ENCODE measurements around the gene LYPD6B.
A peak's percentile ranks its signal among the peaks of the same experiment; 100 is the strongest.

The LYPD6B gene

DNA sequence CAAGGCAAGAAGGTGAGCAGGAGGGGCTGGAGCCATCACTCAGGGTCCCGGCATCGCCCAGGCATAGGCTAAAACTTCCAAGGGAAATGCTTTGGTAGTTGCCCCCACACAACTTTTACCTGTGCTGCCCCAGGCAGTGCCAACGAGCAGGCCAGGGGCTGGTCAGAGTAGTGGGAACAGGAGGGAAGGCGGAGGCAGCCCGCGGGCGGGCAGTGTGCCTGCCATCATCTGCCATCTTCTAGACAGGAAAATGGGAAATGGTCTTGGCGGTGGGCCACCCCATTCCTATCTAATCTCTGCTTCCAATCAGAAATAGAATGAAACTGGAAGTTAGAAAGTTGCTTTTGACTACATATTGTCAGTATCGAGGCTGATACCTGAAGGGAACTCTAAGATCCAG is 26.0 kb upstream of the LYPD6B start:
- DNase-seq (no peak), ATAC-seq (no peak)

GRCh38 chr2:149015501-149015900 is 23.0 kb upstream of the LYPD6B start:
- DNase-seq (no peak), ATAC-seq (no peak)

- ATAC-seq = no peak
- DNase-seq = no peak
These were observed 22.5 kb upstream of the LYPD6B start for GRCh38 chr2:149015926-149016563.

DNA sequence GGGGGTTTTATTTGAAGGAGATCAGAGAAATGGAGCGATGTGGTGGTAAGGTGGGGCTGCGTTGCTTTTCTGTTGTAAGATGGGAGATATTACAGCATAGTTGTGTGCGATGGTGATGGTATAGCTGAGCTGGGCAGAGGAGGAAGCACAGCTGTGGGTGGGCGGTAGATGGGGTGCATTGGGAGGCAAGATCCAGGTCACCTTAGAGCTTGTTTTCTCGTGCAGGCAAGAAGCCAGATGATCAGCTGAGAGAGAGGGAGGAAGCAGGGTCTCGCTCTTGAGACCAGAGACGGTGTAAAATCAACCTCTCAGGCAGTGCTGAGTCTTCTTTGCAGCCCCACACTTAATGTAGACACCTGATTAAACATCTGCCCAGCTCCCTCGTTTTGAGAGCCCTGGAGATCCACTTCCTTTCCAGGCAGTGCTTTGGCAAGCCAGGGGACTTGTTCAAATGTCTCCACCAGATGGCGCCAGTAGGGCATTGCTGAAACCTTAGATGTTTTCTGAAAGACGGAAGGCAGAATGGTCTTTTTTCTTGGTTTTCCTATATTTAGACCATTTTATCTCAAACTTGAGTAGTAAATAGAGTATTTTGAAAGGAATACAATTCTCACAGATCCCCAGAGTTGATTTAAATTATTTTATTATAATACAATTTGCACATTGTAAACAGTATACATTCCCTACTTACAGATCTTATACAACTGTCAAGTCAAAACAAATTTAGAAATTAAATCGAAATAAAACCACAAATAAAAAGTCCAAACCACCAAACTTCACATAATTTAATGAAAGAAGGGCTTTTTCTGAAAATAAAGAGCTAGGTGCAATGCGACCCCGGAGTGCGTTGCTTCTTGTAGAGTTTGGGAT is 21.1 kb upstream of the LYPD6B start:
- DNase-seq (peak; percentile 82), ATAC-seq (peak; percentile 64)

- DNase-seq (no peak), ATAC-seq (no peak)
These were observed 19.5 kb upstream of the LYPD6B start for GRCh38 chr2:149018981-149019380.

DNA sequence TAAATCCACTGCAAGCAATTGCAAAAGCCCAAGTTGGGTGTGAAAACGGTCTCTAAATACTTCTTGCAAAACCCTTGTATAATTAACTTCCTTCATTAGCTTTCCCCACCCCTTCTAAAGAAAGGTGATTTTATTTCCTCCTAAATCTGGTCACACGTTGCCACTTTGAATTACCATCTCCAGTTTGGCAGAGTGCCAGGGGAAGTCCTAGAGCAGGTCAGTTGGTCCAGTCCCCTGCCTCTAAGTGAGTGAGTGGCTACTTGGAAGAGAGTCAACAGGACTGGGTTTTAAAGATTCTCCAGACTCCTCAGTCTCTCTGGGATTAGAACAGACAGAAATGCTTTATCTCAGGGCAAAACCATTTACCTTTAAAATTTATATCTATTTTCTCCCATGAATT is 18.7 kb upstream of the LYPD6B start:
- ATAC-seq = no peak
- DNase-seq = no peak

- no peak for ATAC-seq
- no peak for DNase-seq
These were observed 18.1 kb upstream of the LYPD6B start for GRCh38 chr2:149020432-149020851.

- ATAC-seq (no peak), DNase-seq (no peak)
These were observed 17.2 kb upstream of the LYPD6B start for GRCh38 chr2:149021271-149021719.

GRCh38 chr2:149021761-149022160 is 16.7 kb upstream of the LYPD6B start:
- no peak for ATAC-seq
- no peak for DNase-seq

DNA sequence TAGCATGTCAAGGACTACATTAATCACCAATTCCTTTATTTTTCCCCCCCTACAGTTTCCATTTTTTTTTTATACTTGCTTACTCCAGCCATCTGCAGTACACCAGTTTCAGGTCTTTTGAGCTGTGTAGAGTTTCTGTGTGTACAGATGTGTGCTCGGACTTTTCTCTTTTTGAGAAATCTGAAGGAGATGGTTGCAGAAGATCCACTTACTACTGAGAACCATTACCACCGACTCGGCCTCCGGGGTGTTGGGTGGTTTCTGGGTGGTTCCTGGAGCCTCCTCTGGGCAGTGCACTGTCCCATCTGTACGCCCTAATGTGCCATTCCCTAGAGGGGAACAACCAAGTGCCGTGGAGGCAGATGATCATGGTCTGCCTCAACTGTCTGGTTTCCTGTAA is 15.4 kb upstream of the LYPD6B start:
- DNase-seq (no peak), ATAC-seq (no peak)

DNA sequence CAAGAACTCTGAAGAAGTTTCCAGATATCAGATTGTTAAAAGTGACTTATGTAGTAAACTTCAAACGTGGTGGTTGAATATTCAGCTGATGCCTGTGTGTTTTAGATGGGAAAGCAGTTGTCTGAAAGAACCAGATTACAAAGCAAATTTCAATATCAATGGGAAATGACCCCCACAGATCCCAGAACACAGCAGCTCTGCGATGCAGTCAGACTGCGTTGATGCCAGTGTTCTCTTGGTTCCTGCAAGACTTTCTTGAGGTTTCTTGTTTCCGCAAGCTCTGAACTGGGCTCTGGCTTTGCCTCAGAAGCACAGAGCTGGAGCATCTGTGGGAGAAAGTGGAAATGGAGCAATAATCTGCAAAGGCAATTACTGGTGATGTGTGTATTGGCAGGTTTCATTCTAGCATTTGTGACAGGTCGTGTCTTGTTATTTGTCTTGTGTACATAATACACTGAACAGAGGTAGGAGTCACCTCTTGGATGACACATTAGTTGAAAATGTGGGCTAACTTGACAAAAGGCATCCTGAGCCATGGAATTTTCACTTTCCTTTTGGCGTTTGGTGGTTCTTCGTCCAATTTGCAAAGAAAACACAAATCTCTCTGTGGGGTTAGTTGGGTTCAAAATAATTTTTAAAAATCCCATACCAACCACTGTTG is 10.8 kb upstream of the LYPD6B start:
- DNase-seq (no peak), ATAC-seq (no peak)

DNA sequence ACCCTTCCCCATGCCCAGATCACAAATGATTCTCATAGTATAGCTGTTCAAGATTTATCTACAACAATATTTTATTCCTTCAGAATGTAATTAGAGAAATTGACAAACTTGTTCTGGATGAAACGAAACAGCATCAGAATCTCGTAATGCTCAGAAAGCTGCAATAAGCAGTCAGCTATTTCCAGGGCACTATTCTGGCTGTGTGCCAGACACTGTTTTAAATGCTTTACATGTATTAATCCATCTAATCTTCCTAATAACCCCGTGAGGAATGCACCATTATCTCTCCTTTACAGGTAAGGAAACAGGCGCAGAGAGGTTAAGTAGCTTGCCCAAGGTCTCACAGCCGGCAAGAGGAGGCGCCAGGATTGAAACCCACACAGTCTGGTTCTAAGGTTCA is 10.1 kb upstream of the LYPD6B start:
- ATAC-seq (no peak), DNase-seq (no peak)

DNA sequence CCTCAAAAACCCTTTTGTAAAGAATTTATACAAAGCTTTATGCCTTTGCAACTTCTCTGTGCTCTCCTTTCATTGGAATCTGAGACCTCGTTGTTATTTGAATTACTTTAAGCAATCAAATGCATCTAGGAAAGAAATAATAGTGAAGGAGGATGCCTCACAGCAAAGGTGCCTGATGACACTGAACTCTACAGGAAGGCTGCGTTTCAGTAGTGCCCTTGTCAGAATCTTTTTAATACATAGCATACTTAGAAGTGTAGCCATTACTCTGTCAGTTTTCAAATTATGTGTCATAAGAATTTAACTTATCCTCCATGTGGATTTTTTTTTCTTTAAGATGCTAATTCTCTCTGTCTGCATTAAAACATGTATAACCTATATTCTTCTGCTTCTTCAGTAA is 9.6 kb upstream of the LYPD6B start:
- DNase-seq (no peak), ATAC-seq (no peak)

DNA sequence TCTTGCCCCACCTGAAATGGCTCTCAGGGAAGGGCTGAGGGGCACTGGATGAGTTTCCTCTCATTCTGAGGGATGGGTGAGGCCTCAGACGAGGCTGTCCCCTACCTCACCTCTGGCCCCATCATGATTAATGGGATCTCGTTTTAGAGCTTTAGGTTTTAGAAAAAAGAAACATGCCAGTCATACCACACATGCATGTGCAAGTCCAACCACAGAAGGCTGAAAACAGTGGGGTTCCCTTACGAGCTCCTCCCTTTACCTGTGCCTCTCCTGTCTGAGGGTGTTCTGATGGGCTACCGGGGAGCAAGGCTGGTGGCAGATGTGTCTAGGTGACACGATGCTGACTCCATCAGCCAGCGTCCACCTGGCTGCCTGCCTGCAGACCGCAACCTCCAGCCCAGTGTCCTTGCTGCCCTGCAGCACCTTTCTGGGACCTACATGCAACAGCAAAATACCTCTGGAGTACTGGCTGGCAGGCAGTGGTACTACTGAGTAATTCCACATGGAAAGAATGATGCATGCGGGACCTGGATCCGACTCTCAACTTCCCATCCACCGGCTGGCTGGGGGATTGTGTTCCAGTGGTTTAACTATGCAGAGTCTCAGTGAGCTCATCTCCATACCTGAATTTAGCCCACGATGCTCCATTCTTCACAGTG is 9.1 kb upstream of the LYPD6B start:
- ATAC-seq (no peak), DNase-seq (no peak)

DNA sequence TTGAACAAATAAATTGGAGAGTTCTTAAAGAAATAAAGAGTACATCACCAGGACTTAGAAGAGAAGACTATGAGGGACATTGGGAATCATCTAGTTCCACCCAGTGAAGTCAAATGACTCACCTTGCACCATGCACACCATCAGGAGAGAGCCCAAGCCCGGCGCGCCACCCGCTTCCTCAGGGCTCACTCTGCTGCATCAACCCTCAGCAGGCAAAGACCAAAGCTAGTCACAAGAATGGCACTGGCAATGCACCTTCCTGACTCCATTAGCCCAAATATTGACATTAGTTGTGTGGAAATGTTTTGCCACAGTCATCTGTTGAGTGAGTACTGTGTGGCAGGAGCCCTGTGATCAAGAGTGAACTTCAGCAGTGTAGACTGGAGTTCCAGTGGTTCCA is 7.1 kb upstream of the LYPD6B start:
- DNase-seq (no peak), ATAC-seq (no peak)

DNA sequence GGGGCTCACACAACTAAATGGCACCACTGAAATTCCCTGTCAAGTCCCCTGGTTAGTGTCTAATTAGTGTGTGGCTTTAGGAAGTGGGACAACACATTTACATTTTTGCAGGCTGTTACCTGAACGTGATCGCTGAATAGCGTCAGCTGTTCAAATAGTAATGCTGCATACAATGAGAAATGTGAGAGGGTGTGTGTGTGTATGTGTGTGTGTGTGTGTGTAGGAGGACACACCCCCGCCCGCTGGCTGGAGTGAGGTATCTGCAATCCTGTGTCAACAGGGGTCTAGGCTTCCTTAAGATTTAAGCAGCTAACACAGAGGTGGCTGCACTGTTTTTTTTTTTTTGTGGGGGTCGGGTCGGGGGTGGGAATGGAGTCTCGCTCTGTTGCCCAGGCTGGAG is 4.8 kb upstream of the LYPD6B start:
- no peak for ATAC-seq
- DNase-seq = no peak

DNA sequence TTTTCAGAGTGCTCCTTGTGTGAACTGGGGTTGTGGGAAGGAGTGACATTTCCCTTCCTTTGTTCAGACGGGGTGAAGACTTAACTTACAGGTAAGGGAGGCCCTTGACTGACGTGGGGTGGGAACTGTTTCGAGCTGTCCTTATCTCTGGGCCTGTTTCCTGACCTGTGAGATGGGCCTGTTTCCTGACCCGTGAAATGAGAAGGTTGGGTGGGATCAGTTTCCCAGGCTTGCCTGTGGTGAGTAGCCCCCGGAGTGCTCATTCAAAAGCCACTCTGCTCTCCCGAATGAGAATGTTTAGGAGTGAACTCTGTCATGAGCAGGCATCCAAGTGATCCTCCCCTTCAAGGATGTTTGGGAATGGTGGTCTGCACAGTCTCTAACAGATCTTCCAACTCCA is 4.1 kb upstream of the LYPD6B start:
- no peak for ATAC-seq
- DNase-seq = no peak

- DNase-seq = no peak
- ATAC-seq = no peak
These were observed 1.8 kb upstream of the LYPD6B start for GRCh38 chr2:149036507-149037293.

DNA sequence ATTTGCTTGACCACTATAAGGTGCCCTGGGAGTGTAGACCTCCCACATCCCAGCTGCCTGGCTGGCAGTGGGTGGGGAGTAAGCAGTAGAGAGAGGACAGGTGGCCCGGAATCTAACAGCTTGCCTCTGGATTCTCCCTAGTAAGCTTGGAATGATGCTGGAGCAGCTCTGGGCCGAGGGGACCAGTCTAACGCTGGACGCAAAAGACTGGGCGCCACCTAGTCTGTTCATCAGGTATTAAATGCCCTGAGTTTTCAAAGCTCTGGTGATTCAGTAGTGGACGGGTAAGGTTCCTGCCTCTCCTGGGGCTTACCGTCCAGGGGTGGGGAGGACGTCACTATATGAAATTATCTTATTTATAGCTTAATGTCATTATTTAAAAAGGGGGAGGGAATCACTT is 648 bp upstream of the LYPD6B start:
- DNase-seq = no peak
- ATAC-seq = no peak

DNA sequence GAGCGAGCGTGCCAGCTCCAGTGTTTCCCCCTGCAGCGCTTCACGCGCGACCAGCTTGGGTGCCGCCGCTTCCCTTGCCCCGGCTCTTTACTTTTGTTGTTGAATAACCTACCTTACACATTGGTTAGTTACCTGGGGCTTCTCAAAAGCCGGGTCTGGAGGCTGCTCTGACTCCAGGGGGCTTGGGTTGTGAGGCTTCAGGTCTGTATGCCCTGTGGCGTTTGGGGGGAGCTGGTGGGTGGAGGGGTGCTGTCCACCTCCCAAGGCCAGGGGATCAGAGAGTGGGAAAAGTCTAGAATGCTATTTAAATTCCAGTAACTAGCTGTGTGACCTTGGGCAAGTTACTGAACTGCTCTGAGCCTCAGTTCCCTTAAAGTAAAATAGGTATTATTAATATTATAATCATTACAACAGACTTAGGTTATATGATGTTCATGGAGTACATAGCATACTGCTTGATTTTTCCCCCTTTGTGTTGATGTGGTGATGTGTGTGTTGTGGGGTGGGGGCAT is 770 bp downstream of the LYPD6B start:
- ATAC-seq (no peak), DNase-seq (no peak)

GRCh38 chr2:149040451-149040850 is 2.0 kb downstream of the LYPD6B start:
- peak; percentile 72 for DNase-seq

GRCh38 chr2:149041482-149041881 is 3.0 kb downstream of the LYPD6B start:
- no peak for ATAC-seq
- DNase-seq = no peak

More at GRCh38 chr2:149040451-149040850, 2.0 kb downstream of the LYPD6B start:
- no peak for ATAC-seq

Measured in stimulated activated naive CD8-positive, alpha-beta T cell treated with anti-CD3 and anti-CD28 coated beads, Interleukin-15, Interleukin-2, amounts not matched to agents 100 U/mL and 50 U/mL, for 24 hours (primary cell).